ENCODE results near the gene DPH2.

DPH2 gene

DNA sequence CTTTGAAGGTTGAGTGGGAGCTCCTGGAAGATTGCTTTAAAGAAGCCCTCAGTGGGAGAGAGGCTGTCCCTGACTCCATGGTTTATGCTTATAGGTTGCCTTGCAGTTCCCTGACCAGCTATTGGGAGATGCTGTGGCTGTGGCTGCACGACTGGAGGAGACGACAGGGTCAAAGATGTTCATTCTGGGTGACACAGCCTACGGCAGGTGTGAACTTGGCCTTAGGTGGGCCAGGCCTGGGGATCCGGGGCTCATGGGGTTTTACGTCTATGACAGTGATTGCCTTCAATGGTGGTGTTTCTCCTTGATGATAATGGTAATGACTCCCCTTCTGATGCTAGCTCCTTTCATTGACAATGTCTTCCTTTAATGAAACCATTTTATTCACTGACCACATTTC is 692 bp downstream of the DPH2 start:
- no peak for DNase-seq

GRCh38 chr1:43970911-43971310 is 1.1 kb downstream of the DPH2 start:
- no peak for DNase-seq

DNA sequence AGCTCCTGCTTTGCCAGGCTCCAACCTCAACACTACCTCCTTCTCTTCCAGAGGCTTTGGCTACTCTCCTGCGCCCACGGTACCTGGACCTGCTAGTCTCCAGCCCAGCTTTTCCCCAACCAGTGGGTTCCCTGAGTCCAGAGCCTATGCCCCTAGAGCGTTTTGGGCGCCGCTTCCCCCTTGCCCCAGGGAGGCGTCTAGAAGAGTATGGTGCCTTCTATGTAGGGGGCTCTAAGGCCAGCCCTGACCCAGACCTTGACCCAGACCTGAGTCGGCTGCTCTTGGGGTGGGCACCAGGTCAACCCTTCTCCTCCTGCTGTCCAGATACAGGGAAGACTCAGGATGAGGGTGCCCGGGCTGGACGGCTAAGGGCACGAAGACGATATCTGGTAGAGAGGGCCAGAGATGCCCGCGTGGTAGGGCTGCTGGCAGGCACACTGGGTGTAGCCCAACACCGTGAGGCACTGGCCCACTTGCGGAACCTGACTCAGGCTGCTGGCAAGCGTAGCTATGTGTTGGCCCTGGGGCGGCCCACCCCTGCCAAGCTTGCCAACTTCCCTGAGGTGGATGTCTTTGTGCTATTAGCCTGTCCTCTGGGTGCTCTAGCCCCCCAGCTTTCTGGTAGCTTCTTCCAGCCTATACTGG is 1.6 kb downstream of the DPH2 start:
- DNase-seq = no peak

- DNase-seq = no peak
Measured at GRCh38 chr1:43973981-43974442, 4.2 kb downstream of the DPH2 start.

DNA sequence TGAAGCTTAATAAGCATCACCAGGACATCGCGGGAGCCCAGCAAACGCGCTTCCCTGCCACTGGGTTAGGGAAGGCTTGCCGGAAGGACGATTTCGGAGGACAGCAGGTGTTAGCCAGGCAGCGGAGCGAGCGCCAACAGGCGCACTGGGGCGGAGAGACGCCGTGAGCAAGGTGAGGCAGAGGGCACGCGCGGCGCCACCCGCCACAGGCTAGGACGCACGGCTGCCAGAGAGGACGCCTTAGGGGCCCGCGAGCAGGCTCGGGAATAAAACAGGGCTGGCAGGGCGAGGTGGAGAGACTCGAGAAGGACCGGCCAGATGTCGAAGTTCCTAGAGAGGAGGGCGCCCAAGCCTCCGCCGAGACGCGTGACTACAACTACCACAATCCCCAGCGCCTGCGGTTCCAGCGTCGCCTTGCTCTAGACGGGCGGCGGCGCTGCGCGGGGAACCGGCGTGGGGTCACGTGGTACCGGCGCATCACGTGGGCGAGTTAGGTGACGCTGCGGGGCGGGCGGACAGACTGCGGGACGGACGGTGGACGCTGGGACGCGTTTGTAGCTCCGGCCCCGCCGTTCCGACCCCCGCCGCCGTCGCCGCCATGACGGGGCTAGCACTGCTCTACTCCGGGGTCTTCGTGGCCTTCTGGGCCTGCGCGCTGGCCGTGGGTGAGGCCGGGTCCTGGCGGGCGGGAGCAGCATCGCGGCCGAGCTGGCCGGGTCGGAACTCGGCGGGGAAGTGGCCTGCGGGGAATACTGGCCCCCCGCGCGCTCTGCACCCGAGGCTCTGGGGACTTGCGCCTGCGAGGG is 4.8 kb downstream of the DPH2 start, which contains the start of gene ATP6V0B:
Gene ATP6V0B (plus strand): TSS at position 518 of the 806 bp plus-strand sequence. CDS start 81 bp downstream, at position 599.
- DNase-seq = peak; percentile 88

DNA sequence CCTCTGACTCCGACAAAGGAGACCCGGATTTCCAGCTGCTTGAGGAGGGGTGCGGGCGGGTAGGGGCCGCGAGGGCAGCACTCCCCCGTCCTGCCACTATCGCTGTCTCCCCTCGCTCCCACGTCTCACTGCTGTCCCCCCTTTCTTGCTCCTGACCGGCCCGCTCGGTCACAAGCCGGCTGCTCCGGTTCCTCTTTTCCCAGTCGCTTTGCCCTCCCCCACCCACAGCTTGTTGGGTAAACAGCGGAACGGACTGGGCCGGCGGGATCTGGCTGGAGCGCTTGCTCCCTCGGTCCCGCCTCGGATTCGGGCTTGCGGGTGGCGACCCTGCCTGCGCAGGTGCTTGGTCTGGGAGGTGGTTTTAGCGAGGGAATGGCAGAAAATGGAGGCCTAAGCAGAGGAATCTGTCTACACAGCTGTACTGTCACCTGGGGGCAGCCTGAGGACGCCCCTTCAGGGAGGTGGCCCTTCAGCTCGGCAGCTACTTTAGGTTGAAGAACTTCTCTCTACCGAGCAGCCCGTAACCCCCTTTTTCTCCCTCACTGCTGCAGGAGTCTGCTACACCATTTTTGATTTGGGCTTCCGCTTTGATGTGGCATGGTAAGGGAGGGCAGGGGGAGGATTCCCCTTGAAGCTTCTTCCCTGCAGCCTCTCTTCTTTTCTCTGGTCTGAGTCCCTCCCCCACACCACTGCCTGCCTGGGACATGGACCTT is 5.6 kb downstream of the DPH2 start:
- no peak for DNase-seq

DNA sequence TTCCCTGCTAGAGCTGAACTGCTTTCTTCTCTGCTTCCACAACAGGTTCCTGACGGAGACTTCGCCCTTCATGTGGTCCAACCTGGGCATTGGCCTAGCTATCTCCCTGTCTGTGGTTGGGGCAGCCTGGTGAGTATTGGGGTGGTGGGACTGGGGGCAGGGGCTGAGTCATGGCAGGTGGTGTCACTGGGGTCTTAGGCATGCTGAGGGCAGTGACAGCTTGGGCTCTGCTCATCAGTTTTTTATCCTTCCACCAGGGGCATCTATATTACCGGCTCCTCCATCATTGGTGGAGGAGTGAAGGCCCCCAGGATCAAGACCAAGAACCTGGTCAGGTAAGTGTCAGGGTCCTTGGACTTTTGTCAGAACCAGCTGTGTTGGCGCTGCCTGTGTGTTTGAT is 6.2 kb downstream of the DPH2 start:
- no peak for DNase-seq

DNA sequence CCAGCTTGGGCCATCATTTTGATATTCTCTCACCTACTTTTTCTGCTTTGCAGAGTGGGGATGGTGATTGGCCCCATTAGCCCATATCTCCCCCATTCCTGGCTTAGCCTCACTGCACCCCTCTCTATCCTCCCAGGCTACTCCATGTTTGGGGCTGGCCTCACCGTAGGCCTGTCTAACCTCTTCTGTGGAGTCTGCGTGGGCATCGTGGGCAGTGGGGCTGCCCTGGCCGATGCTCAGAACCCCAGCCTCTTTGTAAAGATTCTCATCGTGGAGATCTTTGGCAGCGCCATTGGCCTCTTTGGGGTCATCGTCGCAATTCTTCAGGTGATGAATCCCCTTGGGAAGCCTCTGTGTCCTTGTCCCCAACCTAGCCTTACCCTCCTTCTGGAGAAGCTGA is 7.1 kb downstream of the DPH2 start:
- no peak for DNase-seq

- no peak for DNase-seq
Measured at GRCh38 chr1:43977376-43978263, 7.8 kb downstream of the DPH2 start.

DNA sequence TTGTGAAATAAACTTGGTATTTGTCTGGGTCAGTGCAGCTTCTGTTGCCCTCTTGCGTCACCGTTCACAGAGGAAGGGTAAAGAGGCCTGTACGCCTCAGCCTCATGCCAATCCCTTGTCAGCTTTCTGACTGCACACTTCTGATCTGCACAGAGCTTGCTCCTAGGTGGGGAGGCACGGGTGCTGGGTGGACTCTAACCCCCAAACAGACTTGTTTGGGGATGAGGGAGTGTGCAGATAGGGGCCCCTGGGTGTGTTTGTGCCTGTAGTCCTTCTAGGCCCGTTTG is 8.4 kb downstream of the DPH2 start:
- no peak for DNase-seq

DNA sequence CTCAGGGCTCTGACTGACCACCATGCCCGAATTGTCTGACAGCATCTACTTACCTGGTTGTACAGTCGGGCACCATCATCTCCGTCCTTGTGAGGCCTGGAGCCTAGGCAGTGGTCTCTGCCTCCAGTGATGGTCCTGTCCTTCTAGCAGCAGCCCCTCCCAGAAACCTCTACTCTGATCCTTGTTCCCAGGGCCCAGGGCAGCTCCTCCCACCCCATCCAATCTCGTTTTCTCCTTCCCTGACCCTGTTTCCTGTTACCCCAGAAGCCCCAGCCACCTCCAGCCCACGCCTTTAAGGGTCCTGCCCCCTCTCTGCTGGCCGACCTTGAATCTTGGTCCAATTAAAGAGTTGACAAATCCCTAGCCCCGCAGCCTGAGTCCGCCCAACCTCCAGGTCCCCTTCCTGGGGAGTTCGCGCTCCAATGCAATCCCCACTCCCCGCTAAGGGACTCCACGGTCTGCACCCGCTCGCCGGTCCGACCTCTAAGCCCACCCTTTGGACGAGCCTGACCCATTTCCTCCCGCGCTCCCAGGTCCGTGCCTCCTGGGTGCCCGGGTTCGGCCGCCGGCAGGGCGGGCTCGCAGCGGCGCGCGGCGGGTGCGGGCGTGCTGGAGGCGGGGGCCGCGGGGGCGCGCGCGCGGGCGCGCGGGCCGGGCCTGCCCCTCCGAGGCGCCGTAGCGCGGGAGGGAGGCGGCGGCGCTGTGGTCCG is 8.9 kb downstream of the DPH2 start, which contains the start of gene B4GALT2:
Gene B4GALT2 (plus strand): TSS at position 660 of the 710 bp plus-strand sequence. CDS start 1,951 bp downstream, outside the sequence.
- no peak for DNase-seq

GRCh38 chr1:43979261-43979527 is 9.4 kb downstream of the DPH2 start:
- DNase-seq = no peak

- DNase-seq = no peak
Measured at GRCh38 chr1:43979528-43980254, 9.9 kb downstream of the DPH2 start.

DNA sequence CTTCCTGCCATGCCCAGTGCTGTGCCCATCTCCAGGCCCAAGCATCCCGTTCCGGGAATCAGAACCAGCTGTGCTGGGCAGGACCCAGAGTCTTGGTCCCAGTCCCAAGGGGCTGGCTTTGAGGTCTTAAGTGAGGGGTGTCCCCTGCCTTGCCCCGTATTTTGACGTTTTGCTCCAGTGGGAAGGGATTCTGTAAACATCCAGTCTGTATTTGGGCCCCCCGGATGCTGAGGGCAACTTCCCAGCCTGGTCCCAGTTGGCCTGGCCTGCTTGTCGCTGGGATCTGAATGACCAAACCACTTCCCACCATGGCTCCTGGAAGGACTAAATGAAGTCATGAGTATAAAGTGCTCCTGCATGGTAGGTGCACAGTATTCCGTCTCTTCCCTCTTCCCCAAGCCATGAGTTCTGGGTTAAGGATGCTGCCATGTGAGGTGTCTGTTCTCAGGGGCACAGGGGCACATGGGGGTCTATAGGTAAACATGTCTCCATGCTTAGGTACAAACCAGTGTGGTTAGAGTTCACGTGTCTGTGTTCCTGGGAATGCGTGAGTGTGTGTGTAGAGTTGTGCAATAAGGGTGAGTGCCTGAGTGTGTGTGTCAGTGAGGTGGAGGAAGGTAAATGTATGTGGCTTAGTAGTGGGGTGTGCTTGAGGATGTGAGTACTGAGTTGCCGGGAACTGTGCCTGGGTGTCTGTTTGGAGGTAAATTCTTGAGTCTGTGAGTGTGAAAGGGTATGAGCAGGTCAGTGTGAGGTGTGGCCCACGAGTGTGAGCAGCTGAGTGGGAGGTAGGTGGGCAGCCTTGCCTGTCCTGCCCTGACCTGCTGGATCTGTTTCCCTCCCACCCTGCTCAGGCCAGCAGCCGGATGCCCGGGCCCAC is 10.7 kb downstream of the DPH2 start:
- no peak for DNase-seq

GRCh38 chr1:43981135-43981491 is 11.3 kb downstream of the DPH2 start:
- DNase-seq = no peak

- DNase-seq = no peak
Measured at GRCh38 chr1:43981636-43982035, 11.8 kb downstream of the DPH2 start.

DNA sequence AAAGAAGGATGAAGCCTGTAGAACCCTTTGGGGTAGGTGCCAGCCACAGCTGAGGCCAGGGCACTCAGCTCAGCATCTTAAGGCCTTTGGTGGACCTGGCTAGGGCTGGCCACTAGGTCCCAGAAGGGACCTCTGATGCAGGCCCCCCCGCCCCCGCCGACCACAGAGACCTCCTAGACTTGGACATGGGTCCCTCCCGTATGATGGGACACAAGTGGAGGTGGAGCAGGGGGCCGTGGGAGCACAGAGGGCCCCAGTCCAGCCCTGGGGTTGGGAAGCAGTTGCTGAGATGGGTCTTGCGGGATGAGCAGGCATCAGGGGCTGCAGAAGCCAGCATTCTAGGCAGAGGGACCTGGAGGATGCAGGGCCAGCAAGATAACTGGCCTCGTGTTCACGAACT is 12.4 kb downstream of the DPH2 start:
- DNase-seq = no peak

- no peak for DNase-seq
Measured at GRCh38 chr1:43982808-43983207, 13.0 kb downstream of the DPH2 start.

DNA sequence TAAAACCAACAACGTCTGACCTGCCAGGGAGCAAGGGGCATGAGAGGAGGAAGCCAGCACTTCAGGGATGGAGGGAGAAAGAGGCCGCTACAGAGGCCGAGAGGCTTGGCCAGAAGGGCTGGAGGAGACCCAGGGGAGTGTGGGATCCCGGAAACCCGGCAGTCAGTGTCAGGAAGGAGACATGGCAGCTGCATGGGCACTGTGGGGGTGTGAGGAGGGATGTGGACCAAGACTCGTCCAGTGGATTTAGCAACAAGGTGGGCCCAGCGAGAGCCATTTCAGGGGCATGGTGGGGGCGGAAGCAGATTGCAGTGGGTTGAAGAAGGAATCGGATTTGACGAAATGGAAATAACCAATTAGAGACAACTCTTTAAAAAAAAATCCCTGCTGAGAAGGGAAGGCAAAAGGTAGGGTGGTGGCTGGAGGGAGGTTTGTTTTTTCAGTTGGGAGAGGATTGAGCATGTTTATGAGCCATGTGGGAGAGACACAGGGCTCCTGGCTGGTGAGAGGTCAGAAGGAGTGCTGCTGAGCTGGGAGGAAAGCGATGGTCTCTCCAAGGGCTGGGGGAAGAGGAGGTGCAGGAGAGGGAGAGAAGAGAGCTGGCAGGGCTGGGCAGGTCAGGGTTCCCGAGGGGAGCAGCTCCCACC is 13.6 kb downstream of the DPH2 start:
- no peak for DNase-seq

GRCh38 chr1:43984855-43985254 is 15.0 kb downstream of the DPH2 start:
- no peak for DNase-seq

Measured in DMS 273 treated with DMSO at 0.1 percent for 48 hours (cell line).